GM12878 (cell line): ENCODE measurements around the gene RUFY4.

Experiments used
- CBX3 ChIP-seq: fragments of 200-600 bp; sonication (generic); IDR thresholded peaks from 2 replicates; pipeline ENCODE4 v1.6.1; 2016; ENCODE audit warnings: low read depth, borderline replicate concordance
- CHD2 ChIP-seq: IDR thresholded peaks from 2 replicates; pipeline ENCODE4 v1.6.1; 2011; ENCODE audit warnings: low read depth, low read length, improper control_type of control experiment, borderline replicate concordance
- ESRRA ChIP-seq: IDR thresholded peaks from 2 replicates; pipeline ENCODE4 v1.6.1; 2012; ENCODE audit warnings: mild to moderate bottlenecking, low read length, improper control_type of control experiment
- FOS ChIP-seq: IDR thresholded peaks from 3 replicates; pipeline ENCODE4 v1.6.1; 2011; ENCODE audit warnings: borderline replicate concordance; ENCODE audit not compliant: insufficient read length; ENCODE audit errors: extremely low read depth
- GATAD2B ChIP-seq: fragments of 450-650 bp; conservative IDR thresholded peaks from 2 replicates; pipeline ENCODE4 v1.6.1; 2017; ENCODE audit warnings: low read depth, mild to moderate bottlenecking, moderate library complexity
- MEF2A ChIP-seq: IDR thresholded peaks from 2 replicates; pipeline ENCODE4 v1.6.1; 2011; ENCODE audit warnings: low read depth, mild to moderate bottlenecking, low read length, moderate library complexity; ENCODE audit not compliant: insufficient read depth
- MXI1 ChIP-seq: fragments of 150-350 bp; IDR thresholded peaks from 2 replicates; pipeline ENCODE4 v1.6.1; 2011; ENCODE audit warnings: low read depth, mild to moderate bottlenecking, inconsistent platforms, low read length, improper control_type of control experiment
- SMAD1 ChIP-seq: fragments of 450-650 bp; IDR thresholded peaks from 2 replicates; pipeline ENCODE4 v1.6.1; 2018; ENCODE audit warnings: mild to moderate bottlenecking, low read depth; ENCODE audit not compliant: partially characterized antibody
- TF ChIP-seq, protein P1 (sequence below): IDR thresholded peaks from 2 replicates; pipeline ENCODE4 v1.6.1; 2012; ENCODE audit warnings: low read depth, low read length, improper control_type of control experiment

DNA sequence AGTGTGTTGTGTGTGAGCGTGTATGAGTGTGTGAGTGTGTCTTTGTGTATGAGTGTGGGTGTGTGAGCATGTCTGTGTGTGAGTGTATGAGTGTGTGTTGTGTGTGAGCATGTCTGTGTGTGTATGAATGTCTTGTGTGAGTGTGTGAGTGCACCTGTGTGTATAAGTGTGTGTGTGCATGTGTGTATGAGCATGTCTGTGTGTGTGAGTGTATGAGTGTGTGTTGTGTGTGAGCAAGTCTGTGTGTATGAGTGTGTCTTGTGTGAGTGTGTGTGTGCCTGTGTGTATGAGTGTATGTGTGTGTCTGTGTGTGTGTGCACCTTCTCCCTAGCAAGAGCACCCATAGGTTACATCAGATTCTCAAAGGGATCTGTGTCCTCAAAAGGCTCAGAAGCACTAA lies 37.8 kb upstream of the RUFY4 start:
- TF ChIP-seq, protein P1, sequence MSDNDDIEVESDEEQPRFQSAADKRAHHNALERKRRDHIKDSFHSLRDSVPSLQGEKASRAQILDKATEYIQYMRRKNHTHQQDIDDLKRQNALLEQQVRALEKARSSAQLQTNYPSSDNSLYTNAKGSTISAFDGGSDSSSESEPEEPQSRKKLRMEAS: no peak
- no peak for TF ChIP-seq CHD2
- TF ChIP-seq SMAD1: no peak
- TF ChIP-seq MEF2A: no peak
- no peak for TF ChIP-seq ESRRA
- no peak for TF ChIP-seq FOS
- no peak for TF ChIP-seq GATAD2B
- TF ChIP-seq MXI1: no peak
- TF ChIP-seq CBX3: no peak
